Thyroid gland (tissue), 4 donors: ENCODE data around the gene PCGF1. TPM values are rescaled to one million over a fixed set of nuclear protein-coding genes. Genes with fewer than 3 reads are reported as not detected.

Source experiments
- DNase-seq, 2 donors: peaks; one replicate each; pipeline ENCODE4 v3.0.0-alpha.2; 2019
- H3K27ac ChIP-seq, 3 donors: fragments of 200-600 bp; sonication (generic); 1 replicate in 2 of 3; 2 replicates in 1 of 3; pipeline ENCODE4 v1.5.1; 2016 to 2019; ENCODE audit warnings: mild to moderate bottlenecking in 1 of 3, moderate library complexity in 1 of 3
- H3K27me3 ChIP-seq: fragments of 200-600 bp; sonication (generic); one replicate; pipeline ENCODE4 v1.5.1; 2019
- H3K36me3 ChIP-seq, 2 donors: fragments of 200-600 bp; sonication (generic); one replicate each; pipeline ENCODE4 v1.5.1; 2016 to 2019
- H3K4me1 ChIP-seq, 2 donors: fragments of 200-600 bp; sonication (generic); one replicate each; pipeline ENCODE4 v1.5.1; 2017 to 2019
- H3K4me3 ChIP-seq, 3 donors: fragments of 200-600 bp; sonication (generic); replicated peaks in 1 of 3; 1 replicate in 2 of 3; 2 replicates in 1 of 3; pipeline ENCODE4 v1.5.1; 2016; ENCODE audit warnings: mild to moderate bottlenecking in 1 of 3
- H3K9me3 ChIP-seq: fragments of 200-600 bp; sonication (generic); one replicate; pipeline ENCODE4 v1.5.1; 2017
- CTCF ChIP-seq, 6 experiments: fragments of 200-600 bp in 3 of 6; fragments of 450-650 bp in 3 of 6; sonication (generic) in 3 of 6; IDR thresholded peaks; one replicate each; pipeline ENCODE4 v1.5.1; 2016 to 2019; ENCODE audit warnings: antibody characterized with exemption in 6 of 6, mild to moderate bottlenecking in 2 of 6, inconsistent platforms in 1 of 6, moderate library complexity in 1 of 6
- POLR2A ChIP-seq, 2 donors: fragments of 450-650 bp; IDR thresholded peaks; one replicate each; pipeline ENCODE4 v1.6.1; 2017; ENCODE audit warnings: antibody characterized with exemption in 2 of 2, mild to moderate bottlenecking in 2 of 2, moderate library complexity in 1 of 2
- WGBS, 2 donors: methylation state at CpG; one replicate each; pipeline ENCODE4 v1.1.5; 2017; 5-methylcytosine and 5-hydroxymethylcytosine counted together
- intact Hi-C: fragments of 100-400 bp; cut with DNase I; formaldehyde crosslinking; loops from one replicate; pipeline ENCODE4 v1.15.1; 2023
- total RNA-seq, 4 donors: library from RNA; depleted of rRNA; stranded (reverse); fragments of >200 nt; gene quantifications; one replicate each; pipeline ENCODE4 v1.2.3, GENCODE V29; 2016

The PCGF1 gene
- total RNA-seq, 4 donors from 2014 or later = 11.0 to 25.9 (median 17.1) TPM

GRCh38 chr2:74527741-74528140, 20.2 kb upstream of the PCGF1 start:
- H3K9me3 ChIP-seq = no peaks in the 10 kb centered on the region
- H3K27ac ChIP-seq = no peak overlapping the region
- peaks cover 10 to 18% of the 10 kb centered on the region in 2 donors for H3K4me1 ChIP-seq
- no peaks in the 10 kb centered on the region for H3K27me3 ChIP-seq
- no peak overlapping the region for H3K4me3 ChIP-seq
- WGBS, 2 donors = 95 to 99% methylated on average over 9 of the region's 9 CpGs
- TF ChIP-seq CTCF (IDR thresholded peaks at IDR 0.05) (no peak), POLR2A (IDR thresholded peaks at IDR 0.05) (no peak)
- H3K36me3 ChIP-seq = peaks cover 15 to 26% of the 10 kb centered on the region in 2 donors
- no peak for DNase-seq
- intact Hi-C loops = loop anchor here (10.0 kb wide), 1 partner anchor 57 kb away; no protein-coding TSS in a partner anchor

- TF ChIP-seq POLR2A (IDR thresholded peaks at IDR 0.05) = no peak
- no peak for TF ChIP-seq CTCF (IDR thresholded peaks at IDR 0.05)
- no peak for DNase-seq
- WGBS, 2 donors = 97% methylated on average over 11 of the region's 11 CpGs
- H3K27ac ChIP-seq = no peak overlapping the region
- H3K36me3 ChIP-seq = peaks cover 15 to 23% of the 10 kb centered on the region in 2 donors
- peaks cover 10 to 18% of the 10 kb centered on the region in 2 donors for H3K4me1 ChIP-seq
- H3K9me3 ChIP-seq = no peaks in the 10 kb centered on the region
- intact Hi-C loops = loop anchor here (10.0 kb wide), 1 partner anchor 58 kb away; no protein-coding TSS in a partner anchor
- H3K4me3 ChIP-seq = no peak overlapping the region
- no peaks in the 10 kb centered on the region for H3K27me3 ChIP-seq
Measured at GRCh38 chr2:74526649-74527230, 19.2 kb upstream of the PCGF1 start.

- intact Hi-C loops = loop anchor here (10.0 kb wide), 1 partner anchor 59 kb away; no protein-coding TSS in a partner anchor
- DNase-seq = no peak
- Histone ChIP-seq H3K9me3 (no peaks in the 10 kb centered on the region), H3K27me3 (no peaks in the 10 kb centered on the region), H3K4me3 (no peak within 1 kb of the TSS), H3K36me3 (peaks cover 15 to 23% of the 10 kb centered on the region in 2 donors), H3K4me1 (peaks cover 10 to 16% of the 10 kb centered on the region in 2 donors), H3K27ac (no peak within 1 kb of the TSS)
- TF ChIP-seq POLR2A (IDR thresholded peaks at IDR 0.05) = no peak
- TF ChIP-seq CTCF (IDR thresholded peaks at IDR 0.05) = no peak
- WGBS, 2 donors = 94 to 96% methylated on average over 11 of the region's 11 CpGs
Measured at GRCh38 chr2:74525717-74526648, 18.5 kb upstream of the PCGF1 start, which contains the start of gene DQX1. Gene DQX1 (minus strand): TSS chr2:74526231. CDS start chr2:74525729, 502 bp downstream.

- no peaks in the 10 kb centered on the region for H3K27me3 ChIP-seq
- H3K4me3 ChIP-seq = no peak overlapping the region
- WGBS, 2 donors = 95 to 96% methylated on average over 10 of the region's 10 CpGs
- TF ChIP-seq CTCF (IDR thresholded peaks at IDR 0.05) = no peak
- no peak for TF ChIP-seq POLR2A (IDR thresholded peaks at IDR 0.05)
- H3K27ac ChIP-seq = no peak overlapping the region
- H3K36me3 ChIP-seq = peaks cover 15 to 23% of the 10 kb centered on the region in 2 donors
- H3K4me1 ChIP-seq = peaks cover 10 to 11% of the 10 kb centered on the region in 2 donors
- no peak for DNase-seq
- intact Hi-C loops = loop anchor here (10.0 kb wide), 1 partner anchor 60 kb away; no protein-coding TSS in a partner anchor
- no peaks in the 10 kb centered on the region for H3K9me3 ChIP-seq
Measured at GRCh38 chr2:74524955-74525716, 17.6 kb upstream of the PCGF1 start.
